A204.1 (cell line): Measurements from ENCODE around the gene KLHL22.
"Not testable (repeated sequence)": the region's sequence is repeated elsewhere in the genome, so short reads cannot be mapped to it uniquely, and the experiment has no call there.

ENCODE experiments used
- FAIRE-seq: peaks from 2 replicates; lab custom pipeline; 2012; peaks lifted over from hg19 to GRCh38; lab: Jason Lieb, UNC

The KLHL22 gene

DNA sequence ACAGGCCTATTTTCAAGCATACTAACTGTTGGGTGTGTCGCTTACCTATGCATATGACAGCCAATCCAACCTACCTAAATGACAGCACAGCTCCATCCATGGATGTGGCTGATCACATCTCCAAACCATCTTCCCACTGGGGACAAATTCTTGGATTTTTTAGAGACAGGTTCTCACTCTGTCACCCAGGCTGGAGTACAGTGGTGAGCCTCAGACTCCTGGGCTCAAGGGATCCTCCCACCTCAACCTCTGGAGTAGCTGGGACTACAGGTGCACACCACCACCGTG lies 76.0 kb downstream of the KLHL22 start:
- FAIRE-seq, result no peak

DNA sequence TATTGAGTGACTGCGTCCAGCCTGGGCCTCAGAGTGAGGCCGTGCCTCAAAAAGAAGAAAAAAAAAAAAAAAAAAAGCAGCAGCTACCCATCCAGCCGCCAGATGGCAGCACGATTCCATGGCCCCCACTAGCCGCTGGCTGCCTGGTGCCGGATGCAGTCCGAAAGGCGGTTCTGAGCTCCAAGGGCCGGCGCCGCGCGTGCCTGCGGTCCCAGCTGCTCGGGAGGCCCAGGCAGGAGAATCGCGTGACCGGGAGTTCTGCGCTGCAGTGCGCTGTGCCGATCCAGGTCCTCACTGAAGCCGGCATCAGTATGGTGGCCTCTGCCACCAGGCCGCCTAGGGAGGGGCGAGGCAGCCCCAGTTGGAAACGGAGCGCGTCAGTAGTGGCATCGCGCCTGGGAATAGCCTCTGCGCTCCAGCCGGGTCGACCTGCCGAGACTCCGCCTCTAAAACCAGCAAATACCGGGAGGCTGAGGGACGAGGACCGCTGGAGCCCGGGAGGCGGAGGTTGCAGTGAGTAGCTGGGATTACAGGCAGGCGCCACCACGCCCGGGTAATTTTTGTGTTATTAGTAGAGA lies 77.3 kb downstream of the KLHL22 start:
- peak; percentile 41 for FAIRE-seq

DNA sequence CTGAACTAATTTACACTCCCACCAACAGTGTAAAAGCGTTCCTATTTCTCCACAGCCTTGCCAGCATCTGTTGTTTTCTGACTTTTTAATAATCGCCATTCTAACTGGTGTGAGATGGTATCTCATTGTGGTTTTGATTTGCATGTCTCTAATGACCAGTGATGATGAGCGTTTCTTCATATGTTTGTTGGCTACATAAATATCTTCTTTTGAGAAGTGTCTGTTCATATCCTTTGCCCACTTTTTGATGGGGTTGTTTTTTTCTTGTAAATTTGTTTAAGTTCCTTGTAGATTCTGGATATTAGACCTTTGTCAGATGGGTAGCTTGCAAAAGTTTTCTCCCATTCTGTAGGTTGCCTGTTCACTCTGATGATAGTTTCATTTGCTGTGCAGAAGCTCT lies 79.9 kb downstream of the KLHL22 start:
- FAIRE-seq, result not testable (repeated sequence)

DNA sequence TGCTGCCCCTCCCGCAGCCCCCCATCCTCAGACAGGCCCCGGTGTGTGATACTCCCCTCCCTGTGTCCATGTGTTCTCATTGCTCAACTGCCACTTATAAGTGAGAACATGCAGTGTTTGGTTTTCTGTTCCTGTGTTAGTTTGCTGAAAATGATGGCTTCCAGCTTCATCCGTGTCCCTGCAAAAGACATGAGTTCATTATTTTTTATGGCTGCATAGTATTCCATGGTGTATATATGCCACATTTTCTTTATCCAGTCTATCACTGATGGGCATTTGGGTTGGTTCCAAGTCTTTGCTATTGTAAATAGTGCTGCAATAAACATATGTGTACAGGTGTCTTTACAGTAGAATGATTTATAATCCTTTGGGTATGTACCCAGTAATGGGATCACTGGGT lies 80.4 kb downstream of the KLHL22 start:
- FAIRE-seq, result not testable (repeated sequence)

DNA sequence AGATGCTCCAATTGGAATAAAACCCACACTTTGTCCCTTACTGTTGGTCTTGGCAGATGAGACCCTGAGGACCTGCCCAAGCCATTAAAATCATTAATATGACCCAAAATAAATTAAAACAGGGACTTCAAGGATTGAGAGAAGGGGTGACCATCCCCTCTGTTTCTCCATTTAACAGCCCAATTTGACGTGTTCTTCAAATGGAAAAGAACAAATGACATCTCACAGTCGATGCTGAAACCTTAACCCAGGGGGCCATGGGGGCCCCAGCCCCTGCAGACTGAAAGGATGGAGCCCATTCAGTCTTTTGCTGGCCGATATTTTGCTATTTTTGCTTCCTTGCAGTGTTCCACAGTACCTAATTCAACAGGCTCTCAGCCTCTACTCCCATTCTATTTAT lies 81.1 kb downstream of the KLHL22 start:
- FAIRE-seq, result no peak

DNA sequence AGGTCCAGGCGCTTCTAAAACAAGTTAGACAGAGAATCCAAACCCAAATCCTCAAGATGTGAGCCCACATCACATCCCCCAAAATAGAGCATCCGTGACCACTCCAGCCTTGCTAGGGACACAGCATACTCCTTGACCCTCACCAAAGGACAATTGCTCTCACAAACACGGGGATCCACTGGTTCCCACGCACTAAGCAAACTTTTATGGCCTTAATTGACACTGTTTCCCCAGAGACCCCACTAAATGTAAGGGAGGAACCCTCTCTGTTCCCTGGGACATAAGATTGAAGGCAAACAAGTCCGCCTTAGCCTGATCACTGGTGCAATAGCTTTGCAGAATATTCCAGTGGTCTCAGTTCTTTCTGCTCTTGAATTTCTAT lies 81.5 kb downstream of the KLHL22 start:
- no peak for FAIRE-seq

DNA sequence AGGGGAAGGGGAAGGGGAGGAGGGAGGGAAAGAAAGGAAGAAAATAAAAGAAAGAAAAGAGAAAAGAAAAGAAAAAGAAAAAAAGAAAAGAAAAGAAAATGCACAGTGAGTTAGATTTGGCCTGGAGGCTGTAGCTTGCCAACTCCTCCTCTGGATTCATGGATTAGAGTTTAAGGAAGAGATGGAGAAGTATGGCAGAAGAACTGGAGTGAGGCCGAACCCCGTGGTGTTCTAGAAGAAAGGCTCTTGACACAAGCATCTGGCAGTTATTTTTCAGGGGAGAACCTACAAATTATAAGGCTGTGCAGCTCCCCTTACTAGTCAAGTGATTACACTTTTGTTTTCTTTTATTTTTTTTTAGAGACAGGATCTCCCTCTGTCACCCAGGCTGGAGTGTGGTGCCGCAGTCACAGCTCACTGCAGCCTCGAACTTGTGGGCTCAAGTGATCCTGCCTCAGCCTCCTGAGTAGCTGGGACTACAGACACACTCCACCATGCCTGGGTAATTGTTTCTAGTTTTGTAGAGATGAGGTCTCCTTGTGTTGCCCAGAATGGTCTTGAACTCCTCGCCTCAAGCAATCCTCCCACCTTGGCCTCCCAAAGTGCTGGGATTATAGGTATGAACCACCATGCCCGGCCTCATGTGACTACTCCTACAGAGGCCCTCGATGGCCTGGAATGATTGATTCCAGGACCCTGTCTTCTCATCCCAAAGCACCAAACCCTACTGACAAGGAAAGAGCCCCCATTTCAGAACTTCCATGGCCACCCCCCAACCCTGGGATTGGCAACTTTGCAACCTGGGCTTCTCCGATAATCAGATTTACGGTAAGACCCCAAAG lies 82.2 kb downstream of the KLHL22 start:
- no peak for FAIRE-seq

DNA sequence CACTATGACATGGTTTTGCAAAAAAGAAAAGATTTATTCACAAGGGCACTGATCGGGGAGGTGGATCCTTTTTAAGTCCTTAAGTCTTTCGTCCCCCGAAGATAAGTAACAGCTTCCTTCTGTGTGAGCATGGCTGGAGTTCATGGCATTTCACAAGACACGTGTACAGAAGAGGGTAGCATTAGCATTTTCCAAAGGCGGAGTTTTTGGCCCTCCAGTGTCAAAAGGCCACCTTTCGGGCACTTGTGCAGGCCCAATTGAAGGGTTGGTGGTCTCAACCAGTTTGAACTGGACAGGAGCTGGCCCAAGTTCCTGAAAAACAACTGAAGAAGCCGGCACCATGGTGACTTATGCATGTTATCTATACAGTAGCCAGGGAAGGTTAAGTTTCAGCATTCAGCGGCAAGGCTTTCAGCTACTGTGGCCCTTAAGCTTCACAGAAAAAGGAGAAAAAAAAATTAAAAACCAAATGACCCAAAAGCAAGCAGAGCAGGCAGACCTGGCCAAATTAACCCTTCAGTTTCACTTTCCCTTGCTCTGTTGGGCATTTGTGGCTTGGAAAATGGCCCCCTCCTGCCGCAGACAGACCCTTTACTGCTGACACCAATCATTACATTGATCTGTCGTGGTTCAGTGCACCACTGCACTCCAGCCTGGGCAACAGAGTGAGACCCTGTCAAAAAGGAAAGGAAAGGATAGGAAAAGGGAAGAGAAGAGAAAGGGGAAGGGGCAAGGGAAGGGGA lies 83.0 kb downstream of the KLHL22 start:
- no peak for FAIRE-seq

DNA sequence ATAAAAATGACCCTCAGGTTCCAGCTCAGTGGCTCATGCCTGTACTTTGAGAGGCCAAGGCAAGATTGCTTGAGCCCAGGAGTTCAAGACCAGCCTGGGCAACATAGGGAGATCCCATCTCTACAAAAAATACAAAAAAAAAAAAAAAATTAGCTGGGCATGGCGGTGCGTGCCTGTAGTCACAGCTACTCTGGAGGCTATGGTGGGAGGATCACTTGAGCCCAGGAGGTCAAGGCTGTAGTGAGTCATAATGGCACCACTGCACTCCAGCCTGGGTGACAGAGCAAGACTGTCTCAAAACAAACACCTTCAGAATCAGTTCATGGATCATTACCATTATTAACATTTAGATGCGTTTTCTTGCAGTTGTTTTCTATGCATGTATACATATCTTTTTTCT lies 86.2 kb downstream of the KLHL22 start:
- not testable (repeated sequence) for FAIRE-seq

DNA sequence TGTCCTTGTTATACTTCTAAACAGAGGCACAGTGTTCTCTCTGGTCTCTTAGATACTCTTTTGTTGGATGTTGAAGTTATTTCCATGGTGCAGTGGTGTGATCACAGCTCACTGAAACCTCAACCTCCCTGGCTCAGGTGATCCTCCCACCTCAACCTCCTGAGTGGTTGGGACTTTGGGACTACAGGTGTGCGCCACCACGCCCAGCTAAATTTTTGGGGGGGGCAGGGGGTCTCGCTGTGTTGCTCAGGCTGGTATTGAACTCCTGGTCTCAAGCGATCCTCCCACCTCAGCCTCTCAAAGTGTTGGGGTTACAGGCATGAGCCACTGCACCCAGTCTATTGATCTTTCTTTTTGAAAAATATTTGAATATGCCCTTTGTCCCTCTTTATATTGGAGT lies 86.7 kb downstream of the KLHL22 start:
- FAIRE-seq, result no peak

DNA sequence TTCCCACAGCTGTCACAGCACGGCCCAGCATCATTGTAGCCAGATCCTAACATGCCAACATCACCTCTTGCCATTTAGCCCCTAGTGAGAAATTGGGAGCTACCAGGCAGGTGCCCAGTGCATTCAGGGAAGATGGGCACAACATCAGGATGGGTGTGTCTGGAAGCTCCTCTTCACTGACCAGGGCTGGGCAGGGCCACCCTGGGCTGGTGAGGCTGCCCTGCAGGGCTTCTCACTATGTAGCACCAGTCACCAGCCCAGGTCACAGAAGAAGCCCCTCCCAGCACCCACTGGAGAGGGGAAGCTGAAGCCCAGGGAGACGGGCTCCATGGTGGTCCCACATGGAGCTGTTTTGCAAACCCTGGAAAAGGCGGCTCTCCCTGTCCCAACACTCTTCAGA lies 87.8 kb downstream of the KLHL22 start:
- no peak for FAIRE-seq

DNA sequence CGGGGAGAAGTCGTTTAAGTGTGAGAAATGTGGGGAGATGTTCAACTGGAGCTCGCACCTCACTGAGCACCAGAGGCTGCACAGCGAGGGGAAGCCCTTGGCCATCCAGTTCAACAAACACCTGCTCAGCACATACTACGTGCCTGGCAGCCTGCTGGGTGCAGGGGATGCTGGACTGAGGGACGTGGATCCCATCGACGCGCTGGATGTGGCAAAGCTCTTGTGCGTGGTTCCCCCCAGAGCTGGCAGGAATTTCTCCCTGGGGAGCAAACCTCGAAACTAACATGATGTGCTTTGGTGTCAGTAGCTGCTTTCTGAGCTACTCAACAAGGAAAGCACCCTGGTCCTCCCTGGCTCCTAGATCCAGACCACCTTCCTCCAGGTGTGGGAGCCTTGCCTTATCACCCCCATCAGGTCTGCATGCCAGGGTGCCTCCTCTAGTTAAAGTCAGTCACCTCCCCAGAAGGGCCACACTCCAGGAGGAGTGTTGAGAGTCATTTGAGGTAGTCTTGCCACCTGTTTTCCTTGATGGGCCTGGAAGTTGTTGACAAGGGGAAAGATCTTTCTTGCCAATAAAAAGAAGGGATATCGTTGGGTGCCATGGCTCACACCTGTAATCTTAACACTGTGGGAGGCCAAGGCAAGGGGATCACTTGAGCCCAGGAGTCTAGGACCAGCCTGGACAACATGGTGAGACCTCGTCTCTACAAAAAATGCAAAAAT lies 88.7 kb downstream of the KLHL22 start:
- no peak for FAIRE-seq

DNA sequence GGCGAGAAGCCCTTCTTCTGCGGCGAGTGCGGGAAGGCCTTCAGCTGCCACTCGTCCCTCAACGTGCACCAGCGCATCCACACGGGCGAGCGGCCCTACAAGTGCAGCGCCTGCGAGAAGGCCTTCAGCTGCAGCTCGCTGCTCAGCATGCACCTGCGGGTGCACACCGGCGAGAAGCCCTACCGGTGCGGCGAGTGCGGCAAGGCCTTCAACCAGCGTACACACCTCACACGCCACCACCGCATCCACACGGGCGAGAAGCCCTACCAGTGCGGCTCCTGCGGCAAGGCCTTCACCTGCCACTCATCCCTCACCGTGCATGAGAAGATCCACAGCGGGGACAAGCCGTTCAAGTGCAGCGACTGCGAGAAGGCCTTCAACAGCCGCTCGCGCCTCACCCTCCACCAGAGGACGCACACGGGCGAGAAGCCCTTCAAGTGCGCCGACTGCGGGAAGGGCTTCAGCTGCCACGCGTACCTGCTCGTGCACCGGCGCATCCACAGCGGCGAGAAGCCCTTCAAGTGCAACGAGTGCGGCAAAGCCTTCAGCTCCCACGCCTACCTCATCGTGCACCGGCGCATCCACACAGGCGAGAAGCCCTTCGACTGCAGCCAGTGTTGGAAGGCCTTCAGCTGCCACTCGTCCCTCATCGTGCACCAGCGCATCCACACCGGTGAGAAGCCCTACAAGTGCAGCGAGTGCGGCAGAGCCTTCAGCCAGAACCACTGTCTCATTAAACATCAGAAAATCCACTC lies 89.5 kb downstream of the KLHL22 start:
- FAIRE-seq, result no peak

DNA sequence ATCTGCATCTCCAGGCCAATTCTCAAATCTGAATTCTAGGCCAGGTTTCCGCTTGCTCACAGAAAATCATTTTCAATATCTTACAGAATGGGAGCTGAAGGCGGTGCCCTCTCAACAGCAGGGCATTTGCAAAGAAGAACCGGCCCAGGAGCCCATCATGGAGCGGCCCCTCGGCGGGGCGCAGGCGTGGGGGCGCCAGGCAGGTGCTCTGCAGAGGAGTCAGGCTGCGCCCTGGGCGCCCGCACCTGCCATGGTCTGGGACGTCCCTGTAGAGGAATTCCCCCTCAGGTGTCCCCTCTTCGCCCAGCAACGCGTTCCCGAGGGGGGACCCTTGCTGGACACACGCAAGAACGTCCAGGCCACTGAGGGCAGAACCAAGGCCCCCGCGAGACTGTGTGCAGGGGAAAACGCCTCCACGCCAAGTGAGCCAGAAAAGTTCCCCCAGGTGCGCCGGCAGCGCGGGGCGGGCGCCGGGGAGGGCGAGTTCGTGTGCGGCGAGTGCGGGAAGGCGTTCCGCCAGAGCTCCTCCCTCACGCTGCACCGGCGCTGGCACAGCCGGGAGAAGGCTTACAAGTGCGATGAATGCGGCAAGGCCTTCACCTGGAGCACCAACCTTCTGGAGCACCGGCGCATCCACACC lies 90.2 kb downstream of the KLHL22 start:
- no peak for FAIRE-seq

DNA sequence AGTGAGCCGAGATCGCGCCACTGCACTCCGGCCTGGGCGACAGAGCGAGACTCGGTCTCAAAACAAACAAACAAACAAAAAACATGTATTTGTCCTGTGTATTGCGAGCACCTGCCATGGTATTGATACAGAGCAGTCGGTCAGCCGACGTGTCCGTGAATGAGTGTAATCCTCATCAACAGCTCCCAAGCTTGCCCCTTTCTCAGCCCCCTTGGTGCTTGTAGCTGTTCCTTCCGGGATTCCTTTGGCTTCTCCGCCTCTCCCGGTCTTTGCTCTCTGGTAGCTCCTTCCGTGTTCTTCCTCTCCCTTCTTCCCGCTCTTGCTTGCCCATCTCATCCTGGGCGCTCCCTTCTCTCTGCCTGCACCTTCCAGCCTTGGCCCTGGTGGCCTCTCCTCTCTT lies 90.7 kb downstream of the KLHL22 start:
- no peak for FAIRE-seq

DNA sequence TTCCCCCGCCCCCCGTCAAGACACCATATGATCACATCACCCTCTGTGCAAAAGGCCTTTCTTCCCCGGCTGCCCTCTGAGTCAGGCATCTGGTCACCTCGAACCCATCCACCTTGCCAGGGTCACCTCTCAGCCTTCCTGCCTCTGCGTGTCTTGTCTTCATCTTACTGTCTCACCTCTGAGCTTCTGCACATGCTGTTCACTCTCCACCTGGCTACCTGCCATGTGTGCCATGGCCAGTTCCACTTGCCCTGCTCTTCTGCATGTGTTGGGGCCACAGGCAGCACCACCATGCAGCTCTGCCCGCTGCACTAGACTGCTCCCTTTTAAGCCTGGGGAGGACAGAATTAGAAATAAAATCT lies 91.8 kb downstream of the KLHL22 start:
- FAIRE-seq, result no peak

DNA sequence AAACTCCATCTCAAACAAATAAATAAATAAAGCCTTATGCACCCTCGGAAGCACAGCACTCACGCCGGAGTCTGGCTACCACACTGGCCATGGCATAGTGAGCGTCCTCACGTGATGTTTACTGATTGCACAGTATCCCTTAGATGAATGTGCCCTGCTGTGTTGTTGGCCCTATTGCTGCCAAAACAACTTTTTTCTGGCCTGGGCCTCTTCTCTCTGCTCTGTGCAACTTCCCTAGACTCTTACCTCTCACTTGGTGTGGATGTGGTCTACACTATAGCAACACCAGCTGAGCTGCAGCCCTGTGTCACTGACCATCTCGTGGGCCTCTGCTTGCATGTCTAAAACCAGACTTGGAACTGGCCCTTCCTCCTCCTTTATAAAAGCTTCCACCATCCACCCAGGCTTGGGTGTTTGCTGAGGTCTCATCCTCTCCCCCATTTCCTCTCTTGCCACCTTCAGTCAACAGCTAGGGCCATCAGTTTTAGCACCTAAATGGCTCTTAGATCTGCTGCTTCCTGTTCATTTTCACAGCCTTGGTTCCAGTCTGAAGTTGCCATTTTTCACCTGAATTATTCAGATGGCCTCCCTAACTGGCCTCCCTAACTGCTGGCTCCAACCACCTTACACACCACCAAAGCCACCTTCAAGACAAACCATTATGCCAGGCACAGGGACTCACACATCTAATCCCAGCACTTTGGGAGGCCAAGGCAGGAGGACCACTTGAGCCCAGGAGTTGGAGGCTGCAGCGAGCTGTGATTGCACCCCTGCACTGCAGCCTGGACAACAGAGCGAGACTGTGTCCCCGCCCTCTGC lies 92.4 kb downstream of the KLHL22 start:
- FAIRE-seq, result no peak

DNA sequence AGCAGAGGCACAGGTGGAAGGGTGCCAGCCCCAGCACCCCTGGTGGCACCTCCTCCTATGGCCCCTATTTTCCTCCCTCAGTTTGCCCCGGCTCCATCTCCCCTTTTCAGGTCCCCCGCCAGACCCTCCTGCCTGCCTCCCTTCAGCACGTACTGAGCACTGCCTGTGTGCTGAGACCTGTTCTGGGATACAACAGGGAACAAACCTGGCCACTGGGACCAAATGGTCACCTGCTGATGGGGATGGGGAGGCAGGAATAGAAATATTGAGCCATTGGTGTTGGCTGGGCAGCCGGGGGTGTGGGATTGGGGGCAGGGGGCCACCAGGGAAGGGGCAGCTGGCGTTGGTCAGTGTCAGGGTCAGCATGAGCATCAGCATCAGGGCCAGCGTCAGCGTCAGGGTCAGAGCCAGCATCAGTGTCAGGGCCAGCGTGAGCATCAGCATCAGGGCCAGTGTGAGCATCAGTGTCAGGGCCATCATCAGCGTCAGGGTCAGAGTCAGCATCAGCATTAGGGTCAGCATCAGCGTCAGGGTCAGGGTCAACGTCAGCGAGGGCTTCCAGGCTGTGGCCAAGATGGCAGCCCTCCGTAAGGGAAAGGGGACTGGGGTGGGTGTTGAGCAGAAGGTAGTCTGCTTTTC lies 94.1 kb downstream of the KLHL22 start:
- FAIRE-seq, result no peak

DNA sequence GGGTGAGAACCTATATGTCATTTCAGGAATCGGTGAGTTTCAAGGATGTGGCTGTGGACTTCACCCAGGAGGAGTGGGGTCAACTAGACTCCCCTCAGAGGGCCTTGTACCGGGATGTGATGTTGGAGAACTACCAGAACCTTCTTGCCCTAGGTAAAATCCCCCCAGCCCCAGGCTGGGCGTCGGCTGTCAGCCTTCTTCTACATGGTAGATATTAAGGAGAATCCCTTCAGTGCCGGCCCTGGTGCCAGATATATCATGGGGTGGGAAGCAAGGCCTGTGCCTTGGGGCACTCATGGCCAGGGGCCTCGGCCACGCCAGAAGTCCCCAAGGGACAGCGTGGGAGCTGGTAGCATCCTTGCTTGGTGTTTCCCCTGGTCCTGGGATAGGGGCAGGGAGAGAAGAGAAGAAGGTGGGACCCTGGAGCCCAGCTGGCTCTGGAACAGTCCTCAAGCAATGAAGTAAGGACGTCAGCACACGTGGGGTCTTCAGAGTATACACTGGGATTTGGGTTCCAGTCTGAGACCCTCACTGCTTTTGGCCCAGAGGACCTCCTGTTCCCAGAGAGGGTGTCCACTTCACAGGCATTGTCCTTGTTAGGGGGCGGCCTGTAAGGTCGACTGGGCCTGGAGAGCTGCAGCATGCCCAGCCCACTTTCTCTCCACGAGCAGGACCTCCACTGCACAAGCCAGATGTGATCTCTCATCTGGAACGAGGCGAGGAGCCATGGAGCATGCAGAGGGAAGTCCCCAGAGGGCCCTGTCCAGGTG lies 94.8 kb downstream of the KLHL22 start:
- no peak for FAIRE-seq
